Sigmoid colon (tissue), 7 donors: ENCODE data around the gene C17orf100. TPM values are rescaled to one million over a fixed set of nuclear protein-coding genes. Genes with fewer than 3 reads are reported as not detected.
"Not testable (repeated sequence)": the region's sequence is repeated elsewhere in the genome, so short reads cannot be mapped to it uniquely, and the experiment has no call there.

Experiments used
- DNase-seq: peaks from one replicate; pipeline ENCODE4 v3.0.0-alpha.2; 2019
- H3K27ac ChIP-seq, 4 donors: fragments of 200-600 bp; sonication (generic); one replicate each; pipeline ENCODE4 v1.5.1; 2016 to 2019; ENCODE audit warnings: mild to moderate bottlenecking in 1 of 4
- H3K27me3 ChIP-seq, 3 donors: fragments of 200-600 bp; sonication (generic); one replicate each; pipeline ENCODE4 v1.5.1; 2019; ENCODE audit warnings: mild to moderate bottlenecking in 1 of 3
- H3K36me3 ChIP-seq, 4 donors: fragments of 200-600 bp; sonication (generic); one replicate each; pipeline ENCODE4 v1.5.1; 2016 to 2019
- H3K4me1 ChIP-seq, 4 donors: fragments of 200-600 bp; sonication (generic); one replicate each; pipeline ENCODE4 v1.5.1; 2017 to 2019
- H3K4me3 ChIP-seq, 4 donors: fragments of 200-600 bp; sonication (generic); one replicate each; pipeline ENCODE4 v1.5.1; 2017 to 2019; ENCODE audit warnings: mild to moderate bottlenecking in 2 of 4, moderate library complexity in 1 of 4
- H3K9me3 ChIP-seq, 4 donors: fragments of 200-600 bp in 3 of 4; sonication (generic) in 3 of 4; one replicate each; pipeline versions ENCODE4 v1.5.1 to v1.6.1; 2013 to 2019
- CTCF ChIP-seq, 4 experiments: fragments of 450-650 bp in 3 of 4; fragments of 200-600 bp in 1 of 4; IDR thresholded peaks; one replicate each; pipeline ENCODE4 v1.5.1; 2016 to 2019; ENCODE audit warnings: antibody characterized with exemption in 4 of 4, mild to moderate bottlenecking in 3 of 4, moderate library complexity in 2 of 4
- EP300 ChIP-seq, 4 donors: sonication (generic); formaldehyde crosslinking; IDR thresholded peaks; one replicate each; pipeline ENCODE4 v1.6.1; 2017; ENCODE audit warnings: antibody characterized with exemption in 4 of 4
- POLR2A ChIP-seq, 2 donors: fragments of 450-650 bp; IDR thresholded peaks; one replicate each; pipeline ENCODE4 v1.6.1; 2016; ENCODE audit warnings: antibody characterized with exemption in 2 of 2, mild to moderate bottlenecking in 2 of 2, moderate library complexity in 2 of 2
- POLR2AphosphoS5 ChIP-seq, 4 donors: sonication (generic); formaldehyde crosslinking; IDR thresholded peaks; one replicate each; pipeline ENCODE4 v1.6.1; 2017; ENCODE audit warnings: antibody characterized with exemption in 4 of 4
- WGBS, 2 donors: extraction: QIAGEN DNeasy Blood & Tissue Kit; methylation state at CpG; one replicate each; pipeline ENCODE4 v1.1.7; 2013; 5-methylcytosine and 5-hydroxymethylcytosine counted together
- intact Hi-C: fragments of 100-400 bp; cut with DNase I; formaldehyde crosslinking; loops from one replicate; pipeline ENCODE4 v1.15.1; 2023
- polyA plus RNA-seq, 3 donors: library from polyadenylated mRNA; stranded (reverse); fragments of 200-250 nt; gene quantifications; one replicate each; pipeline ENCODE4 v1.2.3, GENCODE V29; 2013
- total RNA-seq, 4 donors: library from RNA; depleted of rRNA; stranded (reverse); fragments of >200 nt; gene quantifications; one replicate each; pipeline ENCODE4 v1.1.0, GENCODE V29; 2016
- donor health status: healthy with polysubstance abuse.
- donor health status: Bipolar disorder and iron deficiency.
- donor health status: healthy.

The C17orf100 gene
- total and polyA plus RNA-seq, 7 donors, result 0.81 to 4.2 (median 2.1) TPM

DNA sequence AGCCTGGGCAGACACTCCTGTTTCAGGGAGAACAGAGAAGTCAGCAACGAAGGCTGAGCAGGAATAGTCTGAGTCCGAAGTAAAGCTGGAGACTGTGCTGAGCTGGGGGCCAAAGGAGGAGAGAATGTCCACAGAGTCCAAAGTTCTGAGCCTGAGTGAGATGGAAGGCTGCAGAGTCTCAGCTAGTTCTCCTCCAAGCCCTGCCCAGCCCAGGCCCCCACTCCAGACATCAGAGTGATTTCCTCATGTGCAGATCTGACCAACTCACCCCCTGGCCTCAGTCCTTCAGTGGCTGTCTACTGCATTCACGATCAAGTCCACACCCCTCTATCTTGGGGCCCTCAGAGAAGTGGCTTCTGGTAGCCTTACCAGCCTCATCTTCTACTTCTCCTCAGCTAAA, 40.0 kb downstream of the C17orf100 start:
- no peak overlapping the region for H3K4me3 ChIP-seq
- no peaks in the 10 kb centered on the region for H3K9me3 ChIP-seq
- no peak for TF ChIP-seq POLR2A (IDR thresholded peaks at IDR 0.05)
- TF ChIP-seq EP300 (IDR thresholded peaks at IDR 0.05), result no peak
- no peak for TF ChIP-seq CTCF (IDR thresholded peaks at IDR 0.05)
- TF ChIP-seq POLR2AphosphoS5 (IDR thresholded peaks at IDR 0.05), result no peak
- no peaks in the 10 kb centered on the region for H3K36me3 ChIP-seq
- WGBS, 2 donors, result 70 to 80% methylated on average over 3 of the region's 3 CpGs
- intact Hi-C loops, result no loop called here
- no peaks in the 10 kb centered on the region for H3K4me1 ChIP-seq
- DNase-seq, result no peak
- H3K27me3 ChIP-seq, result no peaks in the 10 kb centered on the region
- H3K27ac ChIP-seq, result no peak overlapping the region

DNA sequence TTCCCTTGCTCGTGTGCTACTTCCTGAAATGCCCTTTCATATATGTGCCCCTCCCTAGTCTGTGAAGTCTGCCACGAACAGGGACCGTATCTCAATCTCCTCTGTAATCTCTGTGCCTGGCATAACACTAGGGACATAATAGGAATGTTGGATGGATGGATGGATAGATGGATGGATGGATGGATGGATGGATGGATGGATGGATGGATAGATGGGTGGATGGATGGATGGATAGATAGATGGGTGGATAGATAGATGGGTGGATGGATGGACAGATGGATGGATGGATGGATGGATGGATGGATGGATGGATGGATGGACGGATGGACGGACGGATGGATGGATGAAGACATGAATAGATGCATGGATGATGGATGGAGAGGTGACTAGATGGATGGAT, 40.4 kb downstream of the C17orf100 start:
- WGBS, 2 donors, result 63 to 67% methylated on average over 6 of the region's 6 CpGs
- H3K36me3 ChIP-seq, H3K4me3 ChIP-seq, H3K9me3 ChIP-seq, H3K27me3 ChIP-seq, intact Hi-C loops, DNase-seq, H3K27ac ChIP-seq, H3K4me1 ChIP-seq: not testable (repeated sequence)

- Histone ChIP-seq H3K27me3 (no peaks in the 10 kb centered on the region), H3K4me3 (no peak overlapping the region), H3K4me1 (no peaks in the 10 kb centered on the region), H3K36me3 (no peaks in the 10 kb centered on the region), H3K27ac (no peak overlapping the region), H3K9me3 (no peaks in the 10 kb centered on the region)
- no peak for DNase-seq
- TF ChIP-seq POLR2AphosphoS5 (IDR thresholded peaks at IDR 0.05) (no peak), EP300 (IDR thresholded peaks at IDR 0.05) (no peak), POLR2A (IDR thresholded peaks at IDR 0.05) (no peak), CTCF (IDR thresholded peaks at IDR 0.05) (no peak)
- 81 to 84% methylated on average over 2 of the region's 2 CpGs for WGBS, 2 donors
- intact Hi-C loops, result no loop called here
Measured at GRCh38 chr17:6695051-6695450, 43.5 kb downstream of the C17orf100 start.

GRCh38 chr17:6695565-6695964, 44.0 kb downstream of the C17orf100 start:
- intact Hi-C loops, result no loop called here
- WGBS, 2 donors, result 76 to 85% methylated on average over 13 of the region's 13 CpGs
- Histone ChIP-seq H3K4me1 (no peaks in the 10 kb centered on the region), H3K4me3 (no peak overlapping the region), H3K36me3 (no peaks in the 10 kb centered on the region), H3K9me3 (no peaks in the 10 kb centered on the region), H3K27ac (no peak overlapping the region), H3K27me3 (no peaks in the 10 kb centered on the region)
- TF ChIP-seq CTCF (IDR thresholded peaks at IDR 0.05) (no peak), POLR2AphosphoS5 (IDR thresholded peaks at IDR 0.05) (no peak), POLR2A (IDR thresholded peaks at IDR 0.05) (no peak), EP300 (IDR thresholded peaks at IDR 0.05) (no peak)
- no peak for DNase-seq

DNA sequence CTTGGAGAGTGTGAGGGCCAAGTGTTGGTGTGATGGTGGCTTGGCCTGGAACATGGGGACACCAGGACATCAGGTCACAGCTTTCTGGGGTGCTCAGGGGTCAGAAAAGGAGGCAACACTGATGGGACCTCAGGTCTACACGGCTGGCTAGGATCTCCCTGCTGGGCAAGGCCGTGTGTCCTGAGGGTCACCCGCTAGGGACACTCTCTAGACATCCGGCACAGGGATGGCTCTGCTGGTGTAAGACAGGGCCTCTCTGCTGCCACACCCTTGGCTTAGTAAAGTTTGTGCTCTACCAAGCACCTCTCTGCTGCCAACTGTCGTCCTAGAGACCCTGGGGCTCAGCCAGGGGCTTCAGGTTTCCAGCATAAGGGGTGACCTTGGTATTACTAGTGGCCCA, 45.3 kb downstream of the C17orf100 start:
- intact Hi-C loops, result no loop called here
- Histone ChIP-seq H3K4me3 (no peak overlapping the region), H3K27me3 (no peaks in the 10 kb centered on the region), H3K9me3 (no peaks in the 10 kb centered on the region), H3K36me3 (no peaks in the 10 kb centered on the region), H3K27ac (no peak overlapping the region), H3K4me1 (no peaks in the 10 kb centered on the region)
- no peak for DNase-seq
- 79 to 88% methylated on average over 5 of the region's 5 CpGs for WGBS, 2 donors
- TF ChIP-seq EP300 (IDR thresholded peaks at IDR 0.05) (no peak), POLR2AphosphoS5 (IDR thresholded peaks at IDR 0.05) (no peak), CTCF (IDR thresholded peaks at IDR 0.05) (no peak), POLR2A (IDR thresholded peaks at IDR 0.05) (no peak)
